Uterus (tissue), 2 donors: ENCODE measurements around the gene PRKCI.

ENCODE experiments used
- POLR2A ChIP-seq, 2 donors: fragments of 450-650 bp; IDR thresholded peaks; one replicate each; pipeline ENCODE4 v1.6.1; 2016; ENCODE audit warnings: antibody characterized with exemption in 2 of 2, mild to moderate bottlenecking in 1 of 2, moderate library complexity in 1 of 2
- TF ChIP-seq, protein P1 (sequence below), 4 experiments: fragments of 200-600 bp in 2 of 4; fragments of 450-650 bp in 2 of 4; sonication (generic) in 2 of 4; IDR thresholded peaks; one replicate each; pipeline ENCODE4 v1.5.1; 2016 to 2019; ENCODE audit warnings: antibody characterized with exemption in 4 of 4, mild to moderate bottlenecking in 2 of 4, moderate library complexity in 1 of 4

GRCh38 chr3:170204509-170204908 lies 17.7 kb upstream of the PRKCI start:
- TF ChIP-seq, protein P1, sequence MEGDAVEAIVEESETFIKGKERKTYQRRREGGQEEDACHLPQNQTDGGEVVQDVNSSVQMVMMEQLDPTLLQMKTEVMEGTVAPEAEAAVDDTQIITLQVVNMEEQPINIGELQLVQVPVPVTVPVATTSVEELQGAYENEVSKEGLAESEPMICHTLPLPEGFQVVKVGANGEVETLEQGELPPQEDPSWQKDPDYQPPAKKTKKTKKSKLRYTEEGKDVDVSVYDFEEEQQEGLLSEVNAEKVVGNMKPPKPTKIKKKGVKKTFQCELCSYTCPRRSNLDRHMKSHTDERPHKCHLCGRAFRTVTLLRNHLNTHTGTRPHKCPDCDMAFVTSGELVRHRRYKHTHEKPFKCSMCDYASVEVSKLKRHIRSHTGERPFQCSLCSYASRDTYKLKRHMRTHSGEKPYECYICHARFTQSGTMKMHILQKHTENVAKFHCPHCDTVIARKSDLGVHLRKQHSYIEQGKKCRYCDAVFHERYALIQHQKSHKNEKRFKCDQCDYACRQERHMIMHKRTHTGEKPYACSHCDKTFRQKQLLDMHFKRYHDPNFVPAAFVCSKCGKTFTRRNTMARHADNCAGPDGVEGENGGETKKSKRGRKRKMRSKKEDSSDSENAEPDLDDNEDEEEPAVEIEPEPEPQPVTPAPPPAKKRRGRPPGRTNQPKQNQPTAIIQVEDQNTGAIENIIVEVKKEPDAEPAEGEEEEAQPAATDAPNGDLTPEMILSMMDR (IDR thresholded peaks at IDR 0.05), result no peak
- no peak for TF ChIP-seq POLR2A (IDR thresholded peaks at IDR 0.05)
